OCI-LY7 (cell line): Measurements from ENCODE around the gene ING1. TPM values are rescaled to one million over a fixed set of nuclear protein-coding genes. Genes with fewer than 3 reads are reported as not detected.

Experiments
- BruUV-seq: library from RNA; stranded (reverse); fragments of 400-500 nt; replicated peaks from 2 replicates; lab custom pipeline; 2021; lab: Mats Ljungman, UMichigan
- CTCF ChIA-PET: fragments of 300-600 bp; sonication (Branson Sonifier 250); formaldehyde crosslinking; loops from one replicate; lab custom pipeline; 2022; ENCODE audit warnings: antibody characterized with exemption; ENCODE audit not compliant: unreplicated experiment; lab: Charles Lee
- POLR2A ChIA-PET: fragments of 300-600 bp; sonication (Branson Sonifier 250); formaldehyde crosslinking; loops from one replicate; lab custom pipeline; 2022; ENCODE audit warnings: antibody characterized with exemption; lab: Charles Lee
- DNase-seq: peaks from one replicate; pipeline ENCODE4 v3.0.0-alpha.2; 2015; ENCODE audit warnings: low spot score
- H2AFZ ChIP-seq: fragments of 200-600 bp; sonication (generic), shearing (Covaris generic); 2 replicates; pipeline ENCODE4 v1.6.1; 2014; ENCODE audit warnings: mild to moderate bottlenecking, antibody characterized with exemption, low read length, moderate library complexity
- H3K27ac ChIP-seq: fragments of 200-600 bp; sonication (generic); 2 replicates; pipeline ENCODE4 v1.5.1; 2014; ENCODE audit warnings: mixed run types, low read depth, mild to moderate bottlenecking, moderate library complexity, low read length, inconsistent platforms; ENCODE audit not compliant: poor library complexity, severe bottlenecking
- H3K36me3 ChIP-seq: fragments of 200-600 bp; sonication (generic); 2 replicates; pipeline ENCODE4 v1.6.1; 2014; ENCODE audit warnings: mild to moderate bottlenecking, antibody characterized with exemption, low read length, moderate library complexity, mixed read lengths; ENCODE audit not compliant: insufficient read depth
- H3K4me1 ChIP-seq: fragments of 200-600 bp; sonication (generic); 2 replicates; pipeline ENCODE4 v1.5.1; 2014; ENCODE audit warnings: mild to moderate bottlenecking, low read length; ENCODE audit not compliant: insufficient read depth, poor library complexity, severe bottlenecking
- H3K4me2 ChIP-seq: fragments of 200-600 bp; sonication (generic); 2 replicates; pipeline ENCODE4 v1.6.1; 2014; ENCODE audit warnings: mild to moderate bottlenecking, low read length
- H3K4me3 ChIP-seq: fragments of 200-600 bp; sonication (generic); 2 replicates; pipeline ENCODE4 v1.5.1; 2014; ENCODE audit warnings: mild to moderate bottlenecking, low read depth, low read length; ENCODE audit not compliant: poor library complexity, severe bottlenecking
- H3K79me2 ChIP-seq: fragments of 200-600 bp; sonication (generic); 2 replicates; pipeline ENCODE4 v1.6.1; 2016; ENCODE audit warnings: low read depth, mild to moderate bottlenecking, low read length, moderate library complexity, mixed read lengths; ENCODE audit not compliant: insufficient read depth
- H3K9me2 ChIP-seq: fragments of 200-600 bp; sonication (generic); 2 replicates; pipeline ENCODE4 v1.6.1; 2016; ENCODE audit warnings: mild to moderate bottlenecking, low read length, mixed read lengths; ENCODE audit not compliant: insufficient read depth
- H3K9me3 ChIP-seq: fragments of 200-600 bp; sonication (generic); 2 replicates; pipeline ENCODE4 v1.6.1; 2014; ENCODE audit warnings: mild to moderate bottlenecking, mixed run types, low read length, mixed read lengths
- H4K20me1 ChIP-seq: fragments of 200-600 bp; sonication (generic); 2 replicates; pipeline ENCODE4 v1.6.1; 2014; ENCODE audit warnings: mild to moderate bottlenecking, antibody characterized with exemption, low read length, moderate library complexity, mixed read lengths; ENCODE audit not compliant: insufficient read depth
- CTCF ChIP-seq: fragments of 200-600 bp; sonication (generic); conservative IDR thresholded peaks from 2 replicates; pipeline ENCODE4 v1.5.1; 2014; ENCODE audit warnings: mild to moderate bottlenecking, antibody characterized with exemption, low read length, moderate library complexity, mixed read lengths
- EZH2phosphoT487 ChIP-seq: fragments of 200-600 bp; sonication (generic); IDR thresholded peaks from 2 replicates; pipeline ENCODE4 v1.6.1; 2018; ENCODE audit warnings: low read depth, borderline replicate concordance, mild to moderate bottlenecking, mixed run types, antibody characterized with exemption, low read length, moderate library complexity, mixed read lengths
- intact Hi-C: fragments of 100-400 bp; cut with micrococcal nuclease; formaldehyde crosslinking; loops from one replicate; pipeline ENCODE4 v1.10.0; 2022; ENCODE audit not compliant: unreplicated experiment
- total RNA-seq, 2 experiments: library from RNA; depleted of rRNA in 1 of 2; stranded (reverse); fragments of >200 nt in 1 of 2; shearing (Covaris generic) in 1 of 2; gene quantifications; 2 replicates each; pipeline ENCODE4 v1.2.3, GENCODE V29; 2014 to 2022

The ING1 gene
- total RNA-seq, 2 experiments from 2014 or later = 9.6 to 14.7 TPM

GRCh38 chr13:110705826-110706569, 7.5 kb upstream of the ING1 start, which contains the start of gene CARS2:
CARS2 (minus strand) TSS chr13:110706116; CDS start chr13:110706093, 23 bp downstream.
- peak; percentile 88 for DNase-seq
- H3K4me2 ChIP-seq = peak within 1 kb of the TSS; percentile 100
- ChIA-PET CTCF (no interaction called here), POLR2A (no interaction called here)
- peaks cover 42% of the 10 kb centered on the region for H3K79me2 ChIP-seq
- peak within 1 kb of the TSS; percentile 53 for H3K27ac ChIP-seq
- H3K9me3 ChIP-seq = no peaks in the 10 kb centered on the region
- no peaks in the 10 kb centered on the region for H4K20me1 ChIP-seq
- H3K9me2 ChIP-seq = no peaks in the 10 kb centered on the region
- no peak for TF ChIP-seq EZH2phosphoT487
- intact Hi-C loops = loop anchor here (2.0 kb wide), 1 partner anchor 29 kb away; no protein-coding TSS in a partner anchor
- no TSS peak for BruUV-seq
- peaks cover 32% of the 10 kb centered on the region for H3K36me3 ChIP-seq
- peak within 1 kb of the TSS; percentile 95 for H3K4me3 ChIP-seq
- H2AFZ ChIP-seq = peak within 1 kb of the TSS; percentile 36; the same call in 1 of the 2 replicates
- H3K4me1 ChIP-seq = peaks cover 63% of the 10 kb centered on the region

- Histone ChIP-seq H3K27ac (peak overlapping the region; percentile 53), H3K9me2 (no peaks in the 10 kb centered on the region), H3K9me3 (no peaks in the 10 kb centered on the region), H3K4me3 (peak overlapping the region; percentile 95), H4K20me1 (no peaks in the 10 kb centered on the region), H3K36me3 (peaks cover 24% of the 10 kb centered on the region), H2AFZ (peak overlapping the region; percentile 74; the same call in 1 of the 2 replicates), H3K4me2 (peak overlapping the region; percentile 98), H3K4me1 (peaks cover 61% of the 10 kb centered on the region), H3K79me2 (peaks cover 35% of the 10 kb centered on the region)
- no TSS peak for BruUV-seq
- DNase-seq = no peak
- ChIA-PET POLR2A (no interaction called here), CTCF (no interaction called here)
- intact Hi-C loops = loop anchor here (2.0 kb wide), 1 partner anchor 30 kb away; no protein-coding TSS in a partner anchor
- TF ChIP-seq EZH2phosphoT487 (no peak), CTCF (no peak)
Measured at GRCh38 chr13:110706570-110707372, 6.7 kb upstream of the ING1 start.
